ENCODE data around the gene SLC15A1. TPM values are rescaled to one million over a fixed set of nuclear protein-coding genes. Genes with fewer than 3 reads are reported as not detected.

The SLC15A1 gene
- polyA plus RNA-seq, 1 donor: 388 TPM

- H3K27ac ChIP-seq (ENCODE audit: low read length): no peak overlapping the region
- no peaks in the 10 kb centered on the region for H3K9me3 ChIP-seq (ENCODE audit: control insufficient read depth, low read depth, low read length)
- H3K36me3 ChIP-seq (ENCODE audit: control insufficient read depth, insufficient read depth, low read length): peaks cover 27% of the 10 kb centered on the region
- DNase-seq: no peak
- WGBS (ENCODE audit: insufficient coverage, low lambda C conversion rate): no CpG with 5 or more reads among the region's 6 CpGs
- H3K27me3 ChIP-seq (ENCODE audit: control insufficient read depth, insufficient read depth, low read length): no peaks in the 10 kb centered on the region
- no peaks in the 10 kb centered on the region for H3K4me1 ChIP-seq (ENCODE audit: control insufficient read depth, insufficient read depth, low read length)
- H3K4me3 ChIP-seq (ENCODE audit: low read length): no peak overlapping the region
Measured at GRCh38 chr13:98717891-98718290, 34.6 kb downstream of the SLC15A1 start.

- no peak for DNase-seq
- H3K4me1 ChIP-seq (ENCODE audit: control insufficient read depth, insufficient read depth, low read length): no peaks in the 10 kb centered on the region
- 38% methylated on average over 2 of the region's 5 CpGs for WGBS (ENCODE audit: insufficient coverage, low lambda C conversion rate)
- H3K27me3 ChIP-seq (ENCODE audit: control insufficient read depth, insufficient read depth, low read length): no peaks in the 10 kb centered on the region
- H3K9me3 ChIP-seq (ENCODE audit: control insufficient read depth, low read depth, low read length): no peaks in the 10 kb centered on the region
- H3K4me3 ChIP-seq (ENCODE audit: low read length): no peak overlapping the region
- H3K27ac ChIP-seq (ENCODE audit: low read length): no peak overlapping the region
- H3K36me3 ChIP-seq (ENCODE audit: control insufficient read depth, insufficient read depth, low read length): peaks cover 29% of the 10 kb centered on the region
Measured at GRCh38 chr13:98717256-98717655, 35.2 kb downstream of the SLC15A1 start.

GRCh38 chr13:98710521-98710920 lies 42.0 kb downstream of the SLC15A1 start:
- H3K27ac ChIP-seq (ENCODE audit: low read length): no peak overlapping the region
- peaks cover 3% of the 10 kb centered on the region for H3K4me1 ChIP-seq (ENCODE audit: control insufficient read depth, insufficient read depth, low read length)
- peaks cover 34% of the 10 kb centered on the region for H3K36me3 ChIP-seq (ENCODE audit: control insufficient read depth, insufficient read depth, low read length)
- DNase-seq: no peak
- H3K4me3 ChIP-seq (ENCODE audit: low read length): no peak overlapping the region
- WGBS (ENCODE audit: insufficient coverage, low lambda C conversion rate): no CpG with 5 or more reads among the region's 7 CpGs
- no peaks in the 10 kb centered on the region for H3K27me3 ChIP-seq (ENCODE audit: control insufficient read depth, insufficient read depth, low read length)
- H3K9me3 ChIP-seq (ENCODE audit: control insufficient read depth, low read depth, low read length): no peaks in the 10 kb centered on the region

GRCh38 chr13:98707281-98707999 lies 45.0 kb downstream of the SLC15A1 start:
- H3K9me3 ChIP-seq (ENCODE audit: control insufficient read depth, low read depth, low read length): no peaks in the 10 kb centered on the region
- peak overlapping the region; percentile 55 for H3K27ac ChIP-seq (ENCODE audit: low read length)
- WGBS (ENCODE audit: insufficient coverage, low lambda C conversion rate): no CpG with 5 or more reads among the region's 7 CpGs
- no peak overlapping the region for H3K4me3 ChIP-seq (ENCODE audit: low read length)
- DNase-seq: no peak
- peaks cover 3% of the 10 kb centered on the region for H3K4me1 ChIP-seq (ENCODE audit: control insufficient read depth, insufficient read depth, low read length)
- no peaks in the 10 kb centered on the region for H3K27me3 ChIP-seq (ENCODE audit: control insufficient read depth, insufficient read depth, low read length)
- peaks cover 50% of the 10 kb centered on the region for H3K36me3 ChIP-seq (ENCODE audit: control insufficient read depth, insufficient read depth, low read length)

- WGBS (ENCODE audit: insufficient coverage, low lambda C conversion rate): no CpG with 5 or more reads among the region's 12 CpGs
- peak in 1 of 2 donors; percentile 34 for DNase-seq
- H3K4me3 ChIP-seq (ENCODE audit: low read length): no peak overlapping the region
- no peaks in the 10 kb centered on the region for H3K9me3 ChIP-seq (ENCODE audit: control insufficient read depth, low read depth, low read length)
- peaks cover 3% of the 10 kb centered on the region for H3K4me1 ChIP-seq (ENCODE audit: control insufficient read depth, insufficient read depth, low read length)
- peaks cover 44% of the 10 kb centered on the region for H3K36me3 ChIP-seq (ENCODE audit: control insufficient read depth, insufficient read depth, low read length)
- H3K27ac ChIP-seq (ENCODE audit: low read length): peak overlapping the region; percentile 55
- no peaks in the 10 kb centered on the region for H3K27me3 ChIP-seq (ENCODE audit: control insufficient read depth, insufficient read depth, low read length)
Measured at GRCh38 chr13:98706446-98707110, 45.9 kb downstream of the SLC15A1 start.

- Histone ChIP-seq H3K36me3 (ENCODE audit: control insufficient read depth, insufficient read depth, low read length) (peaks cover 17% of the 10 kb centered on the region), H3K4me3 (ENCODE audit: low read length) (no peak overlapping the region), H3K4me1 (ENCODE audit: control insufficient read depth, insufficient read depth, low read length) (no peaks in the 10 kb centered on the region), H3K9me3 (ENCODE audit: control insufficient read depth, low read depth, low read length) (no peaks in the 10 kb centered on the region), H3K27ac (ENCODE audit: low read length) (no peak overlapping the region), H3K27me3 (ENCODE audit: control insufficient read depth, insufficient read depth, low read length) (no peaks in the 10 kb centered on the region)
- no CpG with 5 or more reads among the region's 4 CpGs for WGBS (ENCODE audit: insufficient coverage, low lambda C conversion rate)
- no peak for DNase-seq
Measured at GRCh38 chr13:98697791-98698190, 54.7 kb downstream of the SLC15A1 start.

- no CpG with 5 or more reads among the region's 1 CpG for WGBS (ENCODE audit: insufficient coverage, low lambda C conversion rate)
- Histone ChIP-seq H3K9me3 (ENCODE audit: control insufficient read depth, low read depth, low read length) (no peaks in the 10 kb centered on the region), H3K27me3 (ENCODE audit: control insufficient read depth, insufficient read depth, low read length) (no peaks in the 10 kb centered on the region), H3K36me3 (ENCODE audit: control insufficient read depth, insufficient read depth, low read length) (peaks cover 8% of the 10 kb centered on the region), H3K27ac (ENCODE audit: low read length) (no peak overlapping the region), H3K4me1 (ENCODE audit: control insufficient read depth, insufficient read depth, low read length) (no peaks in the 10 kb centered on the region), H3K4me3 (ENCODE audit: low read length) (no peak overlapping the region)
- no peak for DNase-seq
Measured at GRCh38 chr13:98693756-98694155, 58.7 kb downstream of the SLC15A1 start.

- Histone ChIP-seq H3K27me3 (ENCODE audit: control insufficient read depth, insufficient read depth, low read length) (no peaks in the 10 kb centered on the region), H3K9me3 (ENCODE audit: control insufficient read depth, low read depth, low read length) (no peaks in the 10 kb centered on the region), H3K4me1 (ENCODE audit: control insufficient read depth, insufficient read depth, low read length) (no peaks in the 10 kb centered on the region), H3K36me3 (ENCODE audit: control insufficient read depth, insufficient read depth, low read length) (peaks cover 5% of the 10 kb centered on the region), H3K27ac (ENCODE audit: low read length) (no peak overlapping the region), H3K4me3 (ENCODE audit: low read length) (no peak overlapping the region)
- WGBS (ENCODE audit: insufficient coverage, low lambda C conversion rate): no CpG with 5 or more reads among the region's 4 CpGs
- no peak for DNase-seq
Measured at GRCh38 chr13:98691360-98691759, 61.1 kb downstream of the SLC15A1 start.

GRCh38 chr13:98690348-98691022 lies 62.0 kb downstream of the SLC15A1 start:
- WGBS (ENCODE audit: insufficient coverage, low lambda C conversion rate): 100% methylated on average over 2 of the region's 15 CpGs
- no peak for DNase-seq

GRCh38 chr13:98689347-98689968 lies 63.0 kb downstream of the SLC15A1 start:
- DNase-seq: no peak
- Histone ChIP-seq H3K36me3 (ENCODE audit: control insufficient read depth, insufficient read depth, low read length) (peaks cover 15% of the 10 kb centered on the region), H3K9me3 (ENCODE audit: control insufficient read depth, low read depth, low read length) (no peaks in the 10 kb centered on the region), H3K4me1 (ENCODE audit: control insufficient read depth, insufficient read depth, low read length) (no peaks in the 10 kb centered on the region), H3K27me3 (ENCODE audit: control insufficient read depth, insufficient read depth, low read length) (no peaks in the 10 kb centered on the region), H3K4me3 (ENCODE audit: low read length) (no peak overlapping the region), H3K27ac (ENCODE audit: low read length) (no peak overlapping the region)
- WGBS (ENCODE audit: insufficient coverage, low lambda C conversion rate): no CpG with 5 or more reads among the region's 6 CpGs

More at GRCh38 chr13:98690348-98691022, 62.0 kb downstream of the SLC15A1 start:
- Histone ChIP-seq H3K4me1 (ENCODE audit: control insufficient read depth, insufficient read depth, low read length) (no peaks in the 10 kb centered on the region), H3K27me3 (ENCODE audit: control insufficient read depth, insufficient read depth, low read length) (no peaks in the 10 kb centered on the region), H3K27ac (ENCODE audit: low read length) (no peak overlapping the region), H3K9me3 (ENCODE audit: control insufficient read depth, low read depth, low read length) (no peaks in the 10 kb centered on the region), H3K4me3 (ENCODE audit: low read length) (no peak overlapping the region), H3K36me3 (ENCODE audit: control insufficient read depth, insufficient read depth, low read length) (peaks cover 10% of the 10 kb centered on the region)
